NCI-H2196 (cell line): Measurements from ENCODE around the gene SMIM14.
"Not testable (repeated sequence)": the region's sequence is repeated elsewhere in the genome, so short reads cannot be mapped to it uniquely, and the experiment has no call there.

Source experiments
- DNase-seq: peaks from one replicate; lab custom pipeline; 2025; ENCODE audit not compliant: unreplicated experiment; lab: John Stamatoyannopoulos, UW

SMIM14 gene

GRCh38 chr4:39606747-39607146 is 31.9 kb downstream of the SMIM14 start:
- DNase-seq: no peak

GRCh38 chr4:39597695-39598381 is 40.8 kb downstream of the SMIM14 start:
- DNase-seq: no peak

- no peak for DNase-seq
Observed at GRCh38 chr4:39596971-39597370, 41.7 kb downstream of the SMIM14 start.

- no peak for DNase-seq
Observed at GRCh38 chr4:39591290-39591689, 47.4 kb downstream of the SMIM14 start.

GRCh38 chr4:39587881-39588280 is 50.8 kb downstream of the SMIM14 start:
- no peak for DNase-seq

- no peak for DNase-seq
Observed at GRCh38 chr4:39574946-39575345, 63.7 kb downstream of the SMIM14 start.

GRCh38 chr4:39571504-39571903 is 67.2 kb downstream of the SMIM14 start:
- DNase-seq: no peak

GRCh38 chr4:39571054-39571453 is 67.6 kb downstream of the SMIM14 start:
- DNase-seq: no peak

- no peak for DNase-seq
Observed at GRCh38 chr4:39569209-39569608, 69.5 kb downstream of the SMIM14 start.

GRCh38 chr4:39568805-39569204 is 69.9 kb downstream of the SMIM14 start:
- DNase-seq: no peak

GRCh38 chr4:39565878-39566600 is 72.6 kb downstream of the SMIM14 start:
- DNase-seq: no peak

- no peak for DNase-seq
Observed at GRCh38 chr4:39563346-39563847, 75.3 kb downstream of the SMIM14 start.

GRCh38 chr4:39562792-39563191 is 75.9 kb downstream of the SMIM14 start:
- DNase-seq: no peak

- no peak for DNase-seq
Observed at GRCh38 chr4:39559626-39560025, 79.0 kb downstream of the SMIM14 start.

GRCh38 chr4:39555472-39555871 is 83.2 kb downstream of the SMIM14 start:
- DNase-seq: no peak

GRCh38 chr4:39548425-39549067 is 90.1 kb downstream of the SMIM14 start:
- DNase-seq: no peak

- DNase-seq: no peak
Observed at GRCh38 chr4:39544580-39545315, 93.9 kb downstream of the SMIM14 start.

GRCh38 chr4:39544080-39544479 is 94.6 kb downstream of the SMIM14 start:
- not testable (repeated sequence) for DNase-seq

- DNase-seq: no peak
Observed at GRCh38 chr4:39543034-39543433, 95.6 kb downstream of the SMIM14 start.

- DNase-seq: no peak
Observed at GRCh38 chr4:39542611-39543012, 96.1 kb downstream of the SMIM14 start.

- DNase-seq: no peak
Observed at GRCh38 chr4:39541987-39542610, 96.6 kb downstream of the SMIM14 start.
